ENCODE results near the gene ENC1.

- TF ChIP-seq POLR2AphosphoS5 (IDR thresholded peaks at IDR 0.05) (no peak), CTCF (IDR thresholded peaks at IDR 0.05) (no peak)
Measured at GRCh38 chr5:74638544-74638969, 2.0 kb downstream of the ENC1 start.
